Heart right ventricle (tissue), 16 donors: ENCODE data around the gene ZNF627. TPM values are rescaled to one million over a fixed set of nuclear protein-coding genes. Genes with fewer than 3 reads are reported as not detected.
A peak's percentile ranks its signal among the peaks of the same experiment; 100 is the strongest.

Source experiments
- ATAC-seq, 8 donors: fragments of 200-7000 bp; cut with Tn5 transposase; one replicate each; pipeline ENCODE4 v1.9.1; 2020; ENCODE audit warnings: mild to moderate bottlenecking in 8 of 8, moderate library complexity in 8 of 8, moderate number of reproducible peaks in 1 of 8
- DNase-seq, 2 donors: peaks; one replicate each; pipeline ENCODE4 v3.0.0-alpha.2; 2020
- H3K27ac ChIP-seq, 10 donors: fragments of 200-600 bp; sonication (generic) in 2 of 10; one replicate each; pipeline versions ENCODE4 v1.5.0 to v1.8.0; 2020 to 2022; ENCODE audit warnings: mild to moderate bottlenecking in 3 of 10
- H3K27me3 ChIP-seq, 7 donors: fragments of 200-600 bp; one replicate each; pipeline ENCODE4 v1.8.0; 2021 to 2022; ENCODE audit warnings: mild to moderate bottlenecking in 2 of 7
- H3K36me3 ChIP-seq, 9 donors: fragments of 200-600 bp; sonication (generic) in 1 of 9; one replicate each; pipeline versions ENCODE4 v1.5.0 to v1.8.0; 2020 to 2022; ENCODE audit warnings: mild to moderate bottlenecking in 2 of 9
- H3K4me1 ChIP-seq, 9 donors: fragments of 200-600 bp; sonication (generic) in 1 of 9; one replicate each; pipeline versions ENCODE4 v1.5.0 to v1.8.0; 2020 to 2022; ENCODE audit warnings: mild to moderate bottlenecking in 4 of 9
- H3K4me3 ChIP-seq, 10 donors: fragments of 200-600 bp; sonication (generic) in 2 of 10; one replicate each; pipeline versions ENCODE4 v1.5.0 to v1.8.0; 2020 to 2022; ENCODE audit warnings: mild to moderate bottlenecking in 7 of 10, moderate library complexity in 2 of 10
- H3K9me3 ChIP-seq, 11 donors: fragments of 200-600 bp in 10 of 11; sonication (generic) in 2 of 11; one replicate each; pipeline versions ENCODE4 v1.5.0 to v1.8.0; 2013 to 2022; ENCODE audit warnings: mild to moderate bottlenecking in 2 of 11, control low read depth in 1 of 11, moderate library complexity in 1 of 11
- WGBS, 2 donors: extraction: QIAGEN DNeasy Blood & Tissue Kit; methylation state at CpG; one replicate each; pipeline ENCODE4 v1.1.7; 2013; ENCODE audit warnings: inconsistent platforms in 1 of 2; 5-methylcytosine and 5-hydroxymethylcytosine counted together
- intact Hi-C, 10 donors: fragments of 100-400 bp; cut with DNase I; formaldehyde crosslinking; loops; one replicate each; pipeline versions ENCODE4 v1.11.1 to v1.14.2; 2022
- polyA plus RNA-seq, 2 donors: library from polyadenylated mRNA; stranded (reverse); fragments of 200-250 nt; gene quantifications; one replicate each; pipeline ENCODE4 v1.2.3, GENCODE V29; 2013
- total RNA-seq, 10 donors: library from RNA; stranded (reverse); fragmentation: NEBNext Ultra II Directional in 3 of 10; extraction: Animal tissue kit (Norgen Biotek cat#: 25700) in 3 of 10; gene quantifications; one replicate each; pipeline versions ENCODE4 v1.2.1 to v1.2.4, GENCODE V29; 2021 to 2023
- TF ChIP-seq, protein P1 (sequence below), 9 donors: fragments of 200-600 bp; sonication (generic) in 2 of 9; IDR thresholded peaks; one replicate each; pipeline versions ENCODE4 v1.5.0 to v1.8.0; 2021 to 2022; ENCODE audit warnings: antibody characterized with exemption in 9 of 9, mild to moderate bottlenecking in 5 of 9, moderate library complexity in 1 of 9
- donor health status: Arrhythmogenic right ventricular cardiomyopathy.
- donor health status: ischemic (EF 13 %, LVEDD 7.1; RV severe dilation, severe dysfunction).
- donor health status: healthy with polysubstance abuse.
- donor health status: DM: no; HTN: yes; CAD: no.
- donor health status: DM: no; HTN: no; CAD: no.
- donor health status: ischemic (EF 25% LVEDD 6.9; RV normal size, moderate dysfunction).
- donor health status: ischemic (EF 25% LVEDD 5.7; RV mildly dilated, moderate dysfunction).
- donor health status: healthy.
- donor health status: DM: yes; HTN: yes; CAD: no.
- donor health status: Ischemic cardiomyopathy.
- donor health status: ischemic (EF 35%, LVEDD 5.7; RV mildly dilated, moderate dysfunction).
- donor health status: nonischemic (EF 11% LVEDD 7.7; RV severe dilation, severe dysfunction).
- donor health status: DM: yes; HTN: yes; CAD: no.
- donor health status: PGD.
- donor health status: ischemic (EF 29% LVEDD 5.4; RV normal size, mild dysfunction).
- donor health status: nonischemic (EF 23%, LVEDD 6.1; RV moderate dilation, normal function).

The ZNF627 gene
- total and polyA plus RNA-seq, 12 donors: 3.6 to 9.8 (median 6.3) TPM

- TF ChIP-seq, protein P1, sequence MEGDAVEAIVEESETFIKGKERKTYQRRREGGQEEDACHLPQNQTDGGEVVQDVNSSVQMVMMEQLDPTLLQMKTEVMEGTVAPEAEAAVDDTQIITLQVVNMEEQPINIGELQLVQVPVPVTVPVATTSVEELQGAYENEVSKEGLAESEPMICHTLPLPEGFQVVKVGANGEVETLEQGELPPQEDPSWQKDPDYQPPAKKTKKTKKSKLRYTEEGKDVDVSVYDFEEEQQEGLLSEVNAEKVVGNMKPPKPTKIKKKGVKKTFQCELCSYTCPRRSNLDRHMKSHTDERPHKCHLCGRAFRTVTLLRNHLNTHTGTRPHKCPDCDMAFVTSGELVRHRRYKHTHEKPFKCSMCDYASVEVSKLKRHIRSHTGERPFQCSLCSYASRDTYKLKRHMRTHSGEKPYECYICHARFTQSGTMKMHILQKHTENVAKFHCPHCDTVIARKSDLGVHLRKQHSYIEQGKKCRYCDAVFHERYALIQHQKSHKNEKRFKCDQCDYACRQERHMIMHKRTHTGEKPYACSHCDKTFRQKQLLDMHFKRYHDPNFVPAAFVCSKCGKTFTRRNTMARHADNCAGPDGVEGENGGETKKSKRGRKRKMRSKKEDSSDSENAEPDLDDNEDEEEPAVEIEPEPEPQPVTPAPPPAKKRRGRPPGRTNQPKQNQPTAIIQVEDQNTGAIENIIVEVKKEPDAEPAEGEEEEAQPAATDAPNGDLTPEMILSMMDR (IDR thresholded peaks at IDR 0.05): no peak
- Histone ChIP-seq H3K36me3 (no peaks in the 10 kb centered on the region), H3K4me1 (peaks cover 0 to 15% (median 7%) of the 10 kb centered on the region in 9 donors), H3K27ac (peak overlapping the region in 4 of 10 donors; percentile 11 to 64 (median 49)), H3K4me3 (peak overlapping the region; percentile 44 to 83 (median 76)), H3K27me3 (no peaks in the 10 kb centered on the region), H3K9me3 (no peaks in the 10 kb centered on the region)
- intact Hi-C loops: no loop called here
- ATAC-seq (peak; percentile 98 to 100 (median 100)), DNase-seq (peak; percentile 96)
- WGBS, 2 donors: 1% methylated on average over 55 of the region's 55 CpGs
Measured at GRCh38 chr19:11639602-11640471, 42.6 kb downstream of the ZNF627 start.

DNA sequence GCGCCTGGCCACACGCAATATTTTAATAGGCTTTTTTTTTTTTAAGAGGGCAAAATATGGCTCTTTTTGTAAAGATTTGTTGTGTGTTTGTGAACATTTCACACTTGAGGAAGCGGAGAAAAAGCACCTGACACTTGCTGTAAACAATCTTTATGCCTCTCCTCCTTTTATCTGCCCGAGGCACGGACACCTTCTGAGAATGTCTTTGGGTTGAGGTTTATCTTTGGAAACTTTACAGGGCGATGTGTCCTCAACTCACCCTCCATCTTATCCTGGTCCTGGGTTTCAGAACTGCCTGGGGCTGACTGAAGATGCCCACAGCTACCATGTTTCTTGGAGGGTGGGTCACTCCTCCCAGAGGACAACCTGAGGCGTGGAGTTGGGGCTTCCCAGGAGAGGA, 44.0 kb downstream of the ZNF627 start:
- Histone ChIP-seq H3K9me3 (no peaks in the 10 kb centered on the region), H3K4me3 (no peak overlapping the region), H3K36me3 (no peaks in the 10 kb centered on the region), H3K4me1 (peaks cover 0 to 15% (median 7%) of the 10 kb centered on the region in 9 donors), H3K27ac (no peak overlapping the region), H3K27me3 (no peaks in the 10 kb centered on the region)
- intact Hi-C loops: no loop called here
- DNase-seq: no peak
- 91 to 93% methylated on average over 7 of the region's 7 CpGs for WGBS, 2 donors
- TF ChIP-seq, protein P1 (IDR thresholded peaks at IDR 0.05): no peak
- no peak for ATAC-seq

DNA sequence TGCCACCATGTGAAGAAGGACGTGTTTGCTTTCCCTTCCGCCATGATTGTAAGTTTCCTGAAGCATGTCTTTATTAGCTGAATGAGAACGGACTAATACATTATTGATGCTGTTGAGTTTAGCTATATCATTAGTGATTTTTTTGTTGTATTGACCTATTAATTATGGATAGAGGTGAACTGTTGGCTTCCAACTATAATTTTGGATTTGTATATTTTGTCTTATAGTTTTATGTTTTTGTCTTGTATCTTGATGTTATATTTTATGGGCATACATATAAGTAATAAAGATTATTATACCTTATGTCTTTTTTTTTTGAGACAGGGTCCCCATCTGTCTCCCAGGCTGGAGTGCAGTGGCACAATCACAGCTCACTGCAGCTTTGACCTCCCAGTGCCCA, 45.6 kb downstream of the ZNF627 start:
- Histone ChIP-seq H3K27me3 (no peaks in the 10 kb centered on the region), H3K4me3 (no peak overlapping the region), H3K9me3 (no peaks in the 10 kb centered on the region), H3K36me3 (no peaks in the 10 kb centered on the region), H3K4me1 (peaks cover 0 to 15% (median 7%) of the 10 kb centered on the region in 9 donors), H3K27ac (no peak overlapping the region)
- ATAC-seq: no peak
- intact Hi-C loops: no loop called here
- TF ChIP-seq, protein P1 (IDR thresholded peaks at IDR 0.05): no peak
- WGBS, 2 donors: 96 to 97% methylated on average over 3 of the region's 3 CpGs
- DNase-seq: no peak

DNA sequence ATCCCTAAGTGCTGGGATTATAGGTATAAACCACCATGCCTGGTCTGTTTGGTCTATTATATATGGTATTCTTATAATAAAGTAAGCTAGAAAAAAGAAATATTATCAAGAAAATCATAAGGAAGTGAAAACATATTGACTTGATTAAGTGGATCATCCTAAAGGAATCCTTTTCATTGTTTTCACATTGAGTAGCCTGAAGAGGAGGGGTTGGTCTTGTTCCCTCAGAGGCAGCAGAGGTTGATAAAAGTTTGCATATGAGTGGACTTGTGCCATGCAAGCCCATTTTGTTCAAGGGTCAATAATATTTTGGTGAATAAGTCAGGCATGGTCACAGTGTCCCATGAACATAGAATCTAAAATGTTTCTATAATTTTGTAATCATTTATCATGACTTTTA, 52.7 kb downstream of the ZNF627 start:
- intact Hi-C loops: no loop called here
- Histone ChIP-seq H3K36me3 (peaks cover 0 to 29% (median 0%) of the 10 kb centered on the region in 9 donors), H3K4me3 (no peak overlapping the region), H3K27ac (no peak overlapping the region), H3K4me1 (no peaks in the 10 kb centered on the region), H3K27me3 (no peaks in the 10 kb centered on the region), H3K9me3 (peaks cover 0 to 48% (median 27%) of the 10 kb centered on the region in 11 donors)
- TF ChIP-seq, protein P1 (IDR thresholded peaks at IDR 0.05): no peak
- no peak for ATAC-seq
- no peak for DNase-seq
